Muscle of leg (tissue), 11 donors: ENCODE measurements around the gene NAALADL2. TPM values are rescaled to one million over a fixed set of nuclear protein-coding genes. Genes with fewer than 3 reads are reported as not detected.
"Not testable (repeated sequence)": the region's sequence is repeated elsewhere in the genome, so short reads cannot be mapped to it uniquely, and the experiment has no call there.

Experiments used
- DNase-seq: peaks from one replicate; pipeline ENCODE4 v3.0.0; 2013
- H3K27ac ChIP-seq: one replicate; pipeline ENCODE4 v1.5.1; 2013; ENCODE audit warnings: mild to moderate bottlenecking, low read length, control low read depth
- H3K27me3 ChIP-seq: one replicate; pipeline ENCODE4 v1.6.1; 2013; ENCODE audit warnings: low read length; ENCODE audit not compliant: control insufficient read depth, insufficient read depth
- H3K36me3 ChIP-seq: one replicate; pipeline ENCODE4 v1.6.1; 2013; ENCODE audit warnings: low read length; ENCODE audit not compliant: control insufficient read depth, insufficient read depth
- H3K4me1 ChIP-seq: one replicate; pipeline ENCODE4 v1.6.1; 2013; ENCODE audit warnings: low read length; ENCODE audit not compliant: control insufficient read depth, insufficient read depth
- H3K4me3 ChIP-seq: one replicate; pipeline ENCODE4 v1.5.1; 2013; ENCODE audit warnings: low read length, control low read depth
- H3K9me3 ChIP-seq: replicated peaks from 2 replicates; pipeline ENCODE4 v1.6.1; 2013; ENCODE audit warnings: low read depth, low read length; ENCODE audit not compliant: control insufficient read depth
- WGBS: methylation state at CpG from one replicate; pipeline ENCODE4 v1.1.5; 2013; ENCODE audit warnings: missing lambda C conversion rate; ENCODE audit not compliant: insufficient coverage; 5-methylcytosine and 5-hydroxymethylcytosine counted together
- polyA plus RNA-seq, 8 donors: library from polyadenylated mRNA; unstranded; fragments of 120-200 nt; gene quantifications; one replicate each; pipeline versions ENCODE4 v1.2.1 to v1.2.3, GENCODE V29; 2013; ENCODE audit warnings: inconsistent platforms in 1 of 8, low replicate concordance in 1 of 8; ENCODE audit not compliant: insufficient read length in 8 of 8, insufficient read depth in 1 of 8
- total RNA-seq: library from RNA; stranded (reverse); fragments of 120-200 nt; gene quantifications from one replicate; pipeline ENCODE4 v1.2.4, GENCODE V29; 2013

NAALADL2 gene
- total and polyA plus RNA-seq, 9 donors = 4.8 to 17.4 (median 8.0) TPM

DNA sequence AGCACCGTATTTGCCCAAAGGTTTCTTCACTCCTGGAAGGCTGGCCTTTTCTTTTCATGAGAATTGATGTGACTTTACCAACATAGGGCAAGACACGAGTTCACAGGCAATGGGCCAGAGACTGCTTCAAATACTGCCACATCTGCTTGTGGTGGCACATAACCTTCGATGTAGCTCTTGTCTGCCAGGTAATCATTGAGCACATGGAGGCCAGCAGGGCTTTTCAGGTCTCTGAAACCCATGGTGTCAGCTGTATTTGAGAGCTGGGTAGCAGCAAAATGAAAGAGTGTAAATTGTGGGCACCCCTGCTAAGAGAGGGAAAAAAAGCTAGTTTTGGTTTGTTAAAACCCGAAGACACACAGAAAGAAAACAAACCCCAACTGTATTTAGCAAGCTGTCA lies 200.7 kb downstream of the NAALADL2 start:
- Histone ChIP-seq H3K9me3 (peaks cover 3% of the 10 kb centered on the region), H3K27me3 (no peaks in the 10 kb centered on the region), H3K36me3 (no peaks in the 10 kb centered on the region), H3K27ac (no peak overlapping the region), H3K4me1 (no peaks in the 10 kb centered on the region), H3K4me3 (no peak overlapping the region)
- 89% methylated on average over 3 of the region's 4 CpGs for WGBS
- DNase-seq = no peak

- Histone ChIP-seq H3K4me3 (no peak overlapping the region), H3K27ac (no peak overlapping the region), H3K27me3 (no peaks in the 10 kb centered on the region), H3K4me1 (no peaks in the 10 kb centered on the region), H3K9me3 (no peaks in the 10 kb centered on the region), H3K36me3 (no peaks in the 10 kb centered on the region)
- WGBS = no CpG with 5 or more reads among the region's 2 CpGs
- peak; percentile 31 for DNase-seq
Measured at GRCh38 chr3:175065497-175065896, 206.4 kb downstream of the NAALADL2 start.

- no CpG with 5 or more reads among the region's 4 CpGs for WGBS
- H3K4me3 ChIP-seq = no peak overlapping the region
- H3K4me1 ChIP-seq = no peaks in the 10 kb centered on the region
- no peaks in the 10 kb centered on the region for H3K9me3 ChIP-seq
- no peaks in the 10 kb centered on the region for H3K36me3 ChIP-seq
- H3K27me3 ChIP-seq = no peaks in the 10 kb centered on the region
- no peak overlapping the region for H3K27ac ChIP-seq
- DNase-seq = no peak
Measured at GRCh38 chr3:175066617-175067415, 207.7 kb downstream of the NAALADL2 start.

GRCh38 chr3:175068587-175068986 lies 209.5 kb downstream of the NAALADL2 start:
- DNase-seq = no peak
- no peaks in the 10 kb centered on the region for H3K9me3 ChIP-seq
- no peaks in the 10 kb centered on the region for H3K4me1 ChIP-seq
- no peaks in the 10 kb centered on the region for H3K27me3 ChIP-seq
- no CpG with 5 or more reads among the region's 3 CpGs for WGBS
- H3K27ac ChIP-seq = no peak overlapping the region
- no peak overlapping the region for H3K4me3 ChIP-seq
- H3K36me3 ChIP-seq = no peaks in the 10 kb centered on the region

DNA sequence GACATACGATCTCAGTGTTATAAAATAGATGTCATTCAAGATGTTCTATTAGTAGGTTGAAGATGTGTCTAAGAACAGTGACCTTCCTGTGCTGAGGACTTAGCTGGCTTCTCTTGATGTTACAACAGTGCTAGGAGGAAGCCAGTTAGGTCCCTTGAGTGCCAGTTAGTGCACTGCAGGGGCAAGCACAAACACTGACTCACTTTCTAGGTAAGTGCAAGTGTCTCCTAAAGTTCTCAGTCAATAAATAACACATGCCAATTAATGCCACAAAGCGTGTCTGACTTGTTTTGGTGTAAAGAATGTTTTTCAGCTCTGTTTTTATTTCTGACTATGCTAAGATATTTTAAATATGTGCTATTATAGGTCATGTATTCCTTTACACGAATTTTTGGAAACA lies 211.8 kb downstream of the NAALADL2 start:
- Histone ChIP-seq H3K9me3 (no peaks in the 10 kb centered on the region), H3K27ac (no peak overlapping the region), H3K4me3 (no peak overlapping the region), H3K36me3 (no peaks in the 10 kb centered on the region), H3K4me1 (no peaks in the 10 kb centered on the region), H3K27me3 (no peaks in the 10 kb centered on the region)
- WGBS = no CpG with 5 or more reads among the region's 3 CpGs
- no peak for DNase-seq

DNA sequence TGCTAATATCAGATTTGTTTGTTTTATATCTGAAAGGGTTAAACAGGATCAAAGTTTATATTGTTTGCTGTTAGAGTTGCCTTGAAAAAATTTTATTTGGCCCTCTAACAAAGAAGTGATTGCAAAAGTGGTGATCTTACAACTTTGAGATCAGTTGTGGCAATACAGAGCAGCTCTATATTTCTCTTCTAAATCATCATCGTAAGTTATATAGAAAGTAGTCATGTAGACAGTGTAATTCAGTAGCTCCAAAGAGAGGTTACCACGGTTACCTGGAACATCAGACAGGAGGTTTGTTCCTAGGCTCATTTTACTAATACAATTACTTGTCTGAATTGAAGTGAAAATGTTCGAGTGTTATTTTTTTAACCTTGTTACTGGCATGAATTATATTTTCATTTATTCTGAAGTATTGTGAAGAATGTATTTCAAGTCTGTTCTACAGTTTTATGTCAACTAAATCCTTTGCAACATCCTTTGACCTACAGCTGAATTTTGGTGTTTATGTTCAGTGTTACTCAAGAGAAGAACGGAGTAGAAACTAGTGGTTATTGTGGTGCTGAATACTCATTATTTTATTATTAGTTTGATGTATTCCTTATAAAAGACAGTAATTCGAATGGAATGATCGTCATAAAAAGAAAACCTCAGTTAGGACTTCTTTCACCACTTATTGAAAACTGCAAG lies 214.2 kb downstream of the NAALADL2 start:
- Histone ChIP-seq H3K4me3 (no peak overlapping the region), H3K27me3 (no peaks in the 10 kb centered on the region), H3K4me1 (no peaks in the 10 kb centered on the region), H3K36me3 (no peaks in the 10 kb centered on the region), H3K27ac (no peak overlapping the region), H3K9me3 (no peaks in the 10 kb centered on the region)
- no CpG with 5 or more reads among the region's 6 CpGs for WGBS
- no peak for DNase-seq

- no peaks in the 10 kb centered on the region for H3K4me1 ChIP-seq
- H3K36me3 ChIP-seq = no peaks in the 10 kb centered on the region
- H3K9me3 ChIP-seq = no peaks in the 10 kb centered on the region
- no peaks in the 10 kb centered on the region for H3K27me3 ChIP-seq
- no peak overlapping the region for H3K27ac ChIP-seq
- DNase-seq = no peak
- no peak overlapping the region for H3K4me3 ChIP-seq
Measured at GRCh38 chr3:175075269-175075668, 216.1 kb downstream of the NAALADL2 start.

DNA sequence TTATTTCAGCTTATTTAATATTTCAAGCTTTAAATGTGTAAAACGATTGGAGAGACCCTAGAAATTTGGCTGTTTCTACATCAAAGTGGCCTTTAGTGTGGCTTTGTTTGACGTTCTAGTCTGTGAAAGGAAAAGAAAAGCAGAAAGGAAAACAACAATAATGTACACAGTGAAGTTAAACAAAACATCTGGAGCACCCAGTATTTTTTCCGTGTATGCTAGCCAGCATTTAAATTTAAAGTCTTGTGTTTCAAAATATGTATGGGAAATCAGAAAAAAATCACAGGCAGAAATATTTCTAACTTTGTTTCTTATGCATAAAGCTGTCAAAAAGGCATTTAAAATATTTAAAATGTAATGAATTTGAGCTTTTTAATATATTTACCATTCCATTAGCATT lies 218.1 kb downstream of the NAALADL2 start:
- Histone ChIP-seq H3K4me3 (no peak overlapping the region), H3K4me1 (no peaks in the 10 kb centered on the region), H3K27ac (peak overlapping the region; percentile 53), H3K27me3 (no peaks in the 10 kb centered on the region), H3K9me3 (no peaks in the 10 kb centered on the region), H3K36me3 (no peaks in the 10 kb centered on the region)
- no CpG with 5 or more reads among the region's 3 CpGs for WGBS
- peak; percentile 75 for DNase-seq

- Histone ChIP-seq H3K36me3 (no peaks in the 10 kb centered on the region), H3K27ac (no peak overlapping the region), H3K4me1 (peaks cover 2% of the 10 kb centered on the region), H3K9me3 (no peaks in the 10 kb centered on the region), H3K4me3 (no peak overlapping the region), H3K27me3 (no peaks in the 10 kb centered on the region)
- peak; percentile 49 for DNase-seq
Measured at GRCh38 chr3:175082631-175083030, 223.5 kb downstream of the NAALADL2 start.

GRCh38 chr3:175087128-175087527 lies 228.0 kb downstream of the NAALADL2 start:
- not testable (repeated sequence) for H3K4me3 ChIP-seq, H3K27me3 ChIP-seq, H3K27ac ChIP-seq, DNase-seq, H3K9me3 ChIP-seq, H3K36me3 ChIP-seq, H3K4me1 ChIP-seq
- WGBS = 92% methylated on average over 12 of the region's 19 CpGs
